Tibial nerve (tissue), 4 donors: ENCODE measurements around the gene CCDC149. TPM values are rescaled to one million over a fixed set of nuclear protein-coding genes. Genes with fewer than 3 reads are reported as not detected.

Source experiments
- DNase-seq, 2 donors: peaks; one replicate each; pipeline ENCODE4 v3.0.0-alpha.2; 2019; ENCODE audit warnings: low spot score in 2 of 2
- H3K27ac ChIP-seq, 4 donors: fragments of 200-600 bp; sonication (generic) in 3 of 4; one replicate each; pipeline ENCODE4 v1.5.1; 2017 to 2019; ENCODE audit warnings: mild to moderate bottlenecking in 1 of 4
- H3K27me3 ChIP-seq, 2 donors: fragments of 200-600 bp; sonication (generic) in 1 of 2; one replicate each; pipeline versions ENCODE4 v1.5.1 to v1.6.0; 2017 to 2019
- H3K36me3 ChIP-seq, 3 donors: fragments of 200-600 bp; sonication (generic); one replicate each; pipeline ENCODE4 v1.5.1; 2018 to 2019
- H3K4me1 ChIP-seq, 4 donors: fragments of 200-600 bp; sonication (generic) in 3 of 4; one replicate each; pipeline ENCODE4 v1.5.1; 2017 to 2019
- H3K4me3 ChIP-seq, 4 donors: fragments of 200-600 bp; sonication (generic) in 3 of 4; one replicate each; pipeline ENCODE4 v1.5.1; 2017 to 2019; ENCODE audit warnings: mild to moderate bottlenecking in 1 of 4, moderate library complexity in 1 of 4
- H3K9me3 ChIP-seq, 4 donors: fragments of 200-600 bp; sonication (generic) in 3 of 4; one replicate each; pipeline ENCODE4 v1.5.1; 2017 to 2019
- CTCF ChIP-seq, 5 experiments: fragments of 200-600 bp in 3 of 5; fragments of 450-650 bp in 2 of 5; sonication (generic) in 3 of 5; IDR thresholded peaks; one replicate each; pipeline ENCODE4 v1.5.1; 2016 to 2019; ENCODE audit warnings: antibody characterized with exemption in 5 of 5, mild to moderate bottlenecking in 3 of 5, moderate library complexity in 2 of 5
- EP300 ChIP-seq, 2 donors: sonication (generic); formaldehyde crosslinking; IDR thresholded peaks; one replicate each; pipeline ENCODE4 v1.6.1; 2017; ENCODE audit warnings: antibody characterized with exemption in 2 of 2, mild to moderate bottlenecking in 1 of 2
- POLR2A ChIP-seq, 2 donors: fragments of 450-650 bp; IDR thresholded peaks; one replicate each; pipeline ENCODE4 v1.6.1; 2017; ENCODE audit warnings: antibody characterized with exemption in 2 of 2, mild to moderate bottlenecking in 2 of 2, moderate library complexity in 2 of 2
- WGBS, 2 donors: methylation state at CpG; one replicate each; pipeline ENCODE4 v1.1.5; 2018; 5-methylcytosine and 5-hydroxymethylcytosine counted together
- total RNA-seq, 4 donors: library from RNA; depleted of rRNA; stranded (reverse); fragments of >200 nt; gene quantifications; one replicate each; pipeline ENCODE4 v1.1.0, GENCODE V29; 2016

Gene CCDC149
- total RNA-seq, 4 donors from 2014 or later = 12.2 to 31.2 (median 15.3) TPM

DNA sequence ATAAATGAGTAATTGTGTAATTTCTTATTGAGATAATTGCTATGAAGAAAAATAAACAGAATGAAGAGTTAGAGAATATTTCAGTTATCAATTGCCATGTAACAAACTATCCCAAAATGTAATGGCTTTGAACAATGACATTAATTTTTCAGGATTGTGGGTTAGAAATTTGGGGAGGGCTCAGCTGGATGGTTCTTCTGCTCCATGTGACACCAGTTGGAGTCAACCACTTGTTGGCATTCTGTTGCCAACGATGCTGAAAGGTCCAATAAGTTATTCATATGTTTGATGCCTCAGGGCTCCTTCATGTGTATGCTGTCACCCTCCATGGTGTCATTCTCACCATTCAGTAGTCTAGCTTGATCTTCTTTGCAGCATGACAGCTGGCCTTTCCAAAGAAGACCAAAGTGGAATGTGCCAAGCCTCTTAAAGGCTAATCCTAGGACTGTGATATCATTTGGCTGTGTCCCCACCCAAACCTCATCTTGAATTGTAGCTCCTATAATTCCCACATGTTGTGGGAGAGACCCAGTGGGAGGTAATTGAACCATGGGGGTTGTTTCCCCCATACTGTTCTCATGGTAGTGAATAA lies 20.9 kb upstream of the CCDC149 start:
- WGBS, 2 donors = 67 to 74% methylated on average over 1 of the region's 1 CpG
- no peaks in the 10 kb centered on the region for H3K36me3 ChIP-seq
- TF ChIP-seq EP300 (IDR thresholded peaks at IDR 0.05) = no peak
- TF ChIP-seq POLR2A (IDR thresholded peaks at IDR 0.05) = no peak
- TF ChIP-seq CTCF (IDR thresholded peaks at IDR 0.05) = no peak
- no peaks in the 10 kb centered on the region for H3K4me1 ChIP-seq
- no peak overlapping the region for H3K4me3 ChIP-seq
- peaks cover 0 to 40% (median 0%) of the 10 kb centered on the region in 4 donors for H3K9me3 ChIP-seq
- H3K27me3 ChIP-seq = no peaks in the 10 kb centered on the region
- no peak overlapping the region for H3K27ac ChIP-seq
- DNase-seq = no peak

GRCh38 chr4:24932515-24933225 lies 19.8 kb upstream of the CCDC149 start:
- no peaks in the 10 kb centered on the region for H3K27me3 ChIP-seq
- no peak overlapping the region for H3K27ac ChIP-seq
- TF ChIP-seq POLR2A (IDR thresholded peaks at IDR 0.05) = no peak
- no peak for TF ChIP-seq CTCF (IDR thresholded peaks at IDR 0.05)
- TF ChIP-seq EP300 (IDR thresholded peaks at IDR 0.05) = no peak
- no peak for DNase-seq
- 53 to 70% methylated on average over 2 of the region's 2 CpGs for WGBS, 2 donors
- H3K9me3 ChIP-seq = peaks cover 0 to 35% (median 0%) of the 10 kb centered on the region in 4 donors
- no peaks in the 10 kb centered on the region for H3K4me1 ChIP-seq
- H3K4me3 ChIP-seq = no peak overlapping the region
- H3K36me3 ChIP-seq = no peaks in the 10 kb centered on the region

GRCh38 chr4:24930151-24930550 lies 17.3 kb upstream of the CCDC149 start:
- WGBS, 2 donors = 74 to 80% methylated on average over 1 of the region's 1 CpG
- Histone ChIP-seq H3K4me1 (no peaks in the 10 kb centered on the region), H3K27ac (no peak overlapping the region), H3K27me3 (no peaks in the 10 kb centered on the region), H3K4me3 (no peak overlapping the region), H3K9me3 (peaks cover 0 to 27% (median 0%) of the 10 kb centered on the region in 4 donors), H3K36me3 (no peaks in the 10 kb centered on the region)
- DNase-seq = no peak
- no peak for TF ChIP-seq CTCF (IDR thresholded peaks at IDR 0.05)
- no peak for TF ChIP-seq POLR2A (IDR thresholded peaks at IDR 0.05)
- no peak for TF ChIP-seq EP300 (IDR thresholded peaks at IDR 0.05)

- 81 to 94% methylated on average over 2 of the region's 2 CpGs for WGBS, 2 donors
- no peak overlapping the region for H3K4me3 ChIP-seq
- H3K9me3 ChIP-seq = peaks cover 0 to 12% (median 0%) of the 10 kb centered on the region in 4 donors
- H3K27me3 ChIP-seq = no peaks in the 10 kb centered on the region
- H3K27ac ChIP-seq = no peak overlapping the region
- no peaks in the 10 kb centered on the region for H3K36me3 ChIP-seq
- TF ChIP-seq POLR2A (IDR thresholded peaks at IDR 0.05) (no peak), EP300 (IDR thresholded peaks at IDR 0.05) (no peak), CTCF (IDR thresholded peaks at IDR 0.05) (no peak)
- H3K4me1 ChIP-seq = no peaks in the 10 kb centered on the region
- DNase-seq = no peak
Observed at GRCh38 chr4:24928708-24929107, 15.9 kb upstream of the CCDC149 start.

DNA sequence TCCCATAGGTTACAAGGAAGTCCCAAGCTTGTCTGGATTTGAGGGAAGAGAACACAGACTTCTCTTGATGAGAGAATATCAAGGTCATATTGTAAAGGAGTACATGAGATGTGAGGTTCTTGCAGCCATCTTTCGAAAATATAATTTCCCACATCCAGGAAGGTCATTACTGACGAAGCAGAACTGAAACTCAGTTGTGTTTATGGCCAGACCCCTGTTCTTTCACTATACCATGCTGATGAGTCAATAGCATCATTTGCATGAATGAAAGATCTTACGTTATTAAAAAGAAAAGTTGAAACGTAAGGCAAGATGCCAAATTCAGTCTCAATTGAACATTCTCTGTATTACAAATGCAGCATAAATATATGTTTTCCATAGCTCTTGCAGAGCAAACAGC lies 14.2 kb upstream of the CCDC149 start:
- H3K27me3 ChIP-seq = no peaks in the 10 kb centered on the region
- no peaks in the 10 kb centered on the region for H3K4me1 ChIP-seq
- H3K36me3 ChIP-seq = no peaks in the 10 kb centered on the region
- no peak overlapping the region for H3K4me3 ChIP-seq
- no peak for DNase-seq
- TF ChIP-seq CTCF (IDR thresholded peaks at IDR 0.05) = no peak
- no peak for TF ChIP-seq EP300 (IDR thresholded peaks at IDR 0.05)
- TF ChIP-seq POLR2A (IDR thresholded peaks at IDR 0.05) = no peak
- no peaks in the 10 kb centered on the region for H3K9me3 ChIP-seq
- 44 to 50% methylated on average over 4 of the region's 4 CpGs for WGBS, 2 donors
- H3K27ac ChIP-seq = no peak overlapping the region
